Hepatocyte (in vitro differentiated cells): ENCODE measurements around the gene LRRC47. TPM values are rescaled to one million over a fixed set of nuclear protein-coding genes. Genes with fewer than 3 reads are reported as not detected.
A peak's percentile ranks its signal among the peaks of the same experiment; 100 is the strongest.

Experiments
- DNase-seq: peaks from one replicate; pipeline ENCODE4 v3.0.0-alpha.2; 2016; ENCODE audit warnings: low spot score
- H2AFZ ChIP-seq: fragments of 200-600 bp; sonication (generic); 2 replicates; pipeline ENCODE4 v1.6.0; 2016; ENCODE audit warnings: antibody characterized with exemption, mild to moderate bottlenecking
- H3K27ac ChIP-seq: fragments of 200-600 bp; sonication (generic); 2 replicates; pipeline ENCODE4 v1.5.1; 2016; ENCODE audit warnings: mild to moderate bottlenecking
- H3K27me3 ChIP-seq: fragments of 200-600 bp; sonication (generic); 2 replicates; pipeline ENCODE4 v1.6.1; 2016
- H3K36me3 ChIP-seq: fragments of 200-600 bp; sonication (generic); replicated peaks from 2 replicates; pipeline ENCODE4 v1.5.1; 2016; ENCODE audit warnings: low read depth; ENCODE audit not compliant: insufficient read depth
- H3K4me1 ChIP-seq: fragments of 200-600 bp; sonication (generic); 2 replicates; pipeline ENCODE4 v1.5.1; 2016; ENCODE audit warnings: mild to moderate bottlenecking, moderate library complexity; ENCODE audit not compliant: insufficient read depth
- H3K4me2 ChIP-seq: fragments of 200-600 bp; sonication (generic); 2 replicates; pipeline ENCODE4 v1.6.0; 2016
- H3K4me3 ChIP-seq: fragments of 200-600 bp; sonication (generic); 2 replicates; pipeline ENCODE4 v1.5.1; 2016; ENCODE audit warnings: mild to moderate bottlenecking
- H3K79me2 ChIP-seq: fragments of 200-600 bp; sonication (generic); 2 replicates; pipeline ENCODE4 v1.6.0; 2017; ENCODE audit warnings: mild to moderate bottlenecking
- H3K9me2 ChIP-seq: fragments of 200-600 bp; sonication (generic); replicated peaks from 2 replicates; pipeline ENCODE4 v1.6.0; 2017; ENCODE audit warnings: mild to moderate bottlenecking; ENCODE audit not compliant: insufficient read depth
- H3K9me3 ChIP-seq: fragments of 200-600 bp; sonication (generic); 2 replicates; pipeline ENCODE4 v1.5.1; 2016; ENCODE audit warnings: low read depth, mild to moderate bottlenecking
- H4K20me1 ChIP-seq: fragments of 200-600 bp; sonication (generic); 2 replicates; pipeline ENCODE4 v1.6.0; 2016; ENCODE audit warnings: mild to moderate bottlenecking; ENCODE audit not compliant: insufficient read depth, poor library complexity, severe bottlenecking
- CTCF ChIP-seq: fragments of 200-600 bp; sonication (generic); IDR thresholded peaks from 2 replicates; pipeline ENCODE4 v1.5.1; 2016; ENCODE audit warnings: antibody characterized with exemption, mild to moderate bottlenecking; ENCODE audit not compliant: poor library complexity
- EZH2 ChIP-seq: fragments of 200-600 bp; sonication (generic); IDR thresholded peaks from 2 replicates; pipeline ENCODE4 v1.6.1; 2016; ENCODE audit warnings: antibody characterized with exemption, mild to moderate bottlenecking, borderline replicate concordance
- EZH2phosphoT487 ChIP-seq: fragments of 200-600 bp; sonication (generic); IDR thresholded peaks from one replicate; pipeline ENCODE4 v1.6.1; 2018; ENCODE audit warnings: antibody characterized with exemption, mild to moderate bottlenecking, low read depth, moderate library complexity; ENCODE audit not compliant: unreplicated experiment, severe bottlenecking
- WGBS: methylation state at CpG from one replicate; pipeline ENCODE4 v1.1.6; 2016; ENCODE audit warnings: low lambda C conversion rate; ENCODE audit errors: missing lambda C conversion rate; 5-methylcytosine and 5-hydroxymethylcytosine counted together
- polyA plus RNA-seq: library from polyadenylated mRNA; unstranded; fragments of >200 nt; fragmentation: Nextera tagmentation; extraction: Ambion mirVana; gene quantifications from 2 replicates; pipeline ENCODE4 v1.2.1, GENCODE V29; 2016
- total RNA-seq: library from RNA; depleted of rRNA; stranded (reverse); fragments of >200 nt; gene quantifications from 2 replicates; pipeline ENCODE4 v1.2.3, GENCODE V29; 2014

The LRRC47 gene
- total and polyA plus RNA-seq, 2 experiments from 2014 or later: 36.2 to 38.8 TPM

- peaks cover 5% of the 10 kb centered on the region for H3K36me3 ChIP-seq
- 95% methylated on average over 45 of the region's 45 CpGs for WGBS
- no peak overlapping the region for H2AFZ ChIP-seq
- peaks cover 40% of the 10 kb centered on the region for H4K20me1 ChIP-seq
- H3K27me3 ChIP-seq: no peaks in the 10 kb centered on the region
- no peaks in the 10 kb centered on the region for H3K4me1 ChIP-seq
- H3K79me2 ChIP-seq: peaks cover 29% of the 10 kb centered on the region
- no peak for DNase-seq
- H3K27ac ChIP-seq: no peak overlapping the region
- no peaks in the 10 kb centered on the region for H3K9me3 ChIP-seq
- no peak overlapping the region for H3K4me3 ChIP-seq
- H3K9me2 ChIP-seq: no peaks in the 10 kb centered on the region
- TF ChIP-seq EZH2phosphoT487 (no peak), CTCF (no peak), EZH2 (no peak)
- H3K4me2 ChIP-seq: no peak overlapping the region
Observed at GRCh38 chr1:3786468-3787348, 9.6 kb downstream of the LRRC47 start.

GRCh38 chr1:3785456-3786157 lies 10.7 kb downstream of the LRRC47 start:
- H4K20me1 ChIP-seq: peaks cover 32% of the 10 kb centered on the region
- no peak overlapping the region for H3K4me2 ChIP-seq
- no peak overlapping the region for H3K4me3 ChIP-seq
- no peak overlapping the region for H3K27ac ChIP-seq
- TF ChIP-seq CTCF (peak; percentile 17), EZH2 (no peak)
- H3K9me2 ChIP-seq: no peaks in the 10 kb centered on the region
- peaks cover 5% of the 10 kb centered on the region for H3K36me3 ChIP-seq
- no peak overlapping the region for H2AFZ ChIP-seq
- no peaks in the 10 kb centered on the region for H3K4me1 ChIP-seq
- WGBS: 80% methylated on average over 14 of the region's 14 CpGs
- H3K79me2 ChIP-seq: peaks cover 20% of the 10 kb centered on the region
- H3K9me3 ChIP-seq: no peaks in the 10 kb centered on the region
- H3K27me3 ChIP-seq: no peaks in the 10 kb centered on the region
- no peak for DNase-seq

GRCh38 chr1:3785045-3785444 lies 11.3 kb downstream of the LRRC47 start:
- no peaks in the 10 kb centered on the region for H3K9me3 ChIP-seq
- WGBS: 93% methylated on average over 13 of the region's 13 CpGs
- H3K36me3 ChIP-seq: peaks cover 5% of the 10 kb centered on the region
- H3K4me2 ChIP-seq: no peak overlapping the region
- no peaks in the 10 kb centered on the region for H3K27me3 ChIP-seq
- H3K4me3 ChIP-seq: no peak overlapping the region
- no peak overlapping the region for H2AFZ ChIP-seq
- H4K20me1 ChIP-seq: peaks cover 26% of the 10 kb centered on the region
- peak; percentile 59 for DNase-seq
- H3K79me2 ChIP-seq: peaks cover 16% of the 10 kb centered on the region
- H3K27ac ChIP-seq: no peak overlapping the region
- H3K9me2 ChIP-seq: no peaks in the 10 kb centered on the region
- H3K4me1 ChIP-seq: no peaks in the 10 kb centered on the region
- no peak for TF ChIP-seq CTCF
- TF ChIP-seq EZH2phosphoT487: no peak
- no peak for TF ChIP-seq EZH2
